ENCODE data around the gene PSME3IP1. TPM values are rescaled to one million over a fixed set of nuclear protein-coding genes. Genes with fewer than 3 reads are reported as not detected.
A peak's percentile ranks its signal among the peaks of the same experiment; 100 is the strongest.

The PSME3IP1 gene
- total RNA-seq, 1 experiment from 2014 or later = 103 TPM

GRCh38 chr16:57140931-57141668 lies 44.7 kb downstream of the PSME3IP1 start:
- no peaks in the 10 kb centered on the region for H3K79me1 ChIP-seq (ENCODE audit: insufficient read depth, low read depth, low read length, poor library complexity, severe bottlenecking)
- H3K9ac ChIP-seq (ENCODE audit: extremely low read depth, insufficient read length, low read length) = no peak overlapping the region
- no peaks in the 10 kb centered on the region for H3K9me3 Mint-ChIP-seq
- no peak overlapping the region for H3T11ph ChIP-seq (ENCODE audit: low read length)
- H2BK12ac ChIP-seq (ENCODE audit: insufficient read length, low read depth, low read length) = no peak overlapping the region
- H3K27me3 Mint-ChIP-seq (ENCODE audit: low read depth) = no peaks in the 10 kb centered on the region; the same call in none of the 2 replicates
- no peaks in the 10 kb centered on the region for H3K27me3 ChIP-seq (ENCODE audit: insufficient read depth, low read length)
- no peaks in the 10 kb centered on the region for H3K23me2 ChIP-seq (ENCODE audit: insufficient read length, low read depth, low read length, poor library complexity, severe bottlenecking)
- peak; percentile 22 for DNase-seq
- H3K27ac Mint-ChIP-seq = peak overlapping the region in 1 of 3 experiments; percentile 40; a peak in 1 of 7 replicates
- H3K4me1 Mint-ChIP-seq = peaks cover 14 to 19% of the 10 kb centered on the region in 2 experiments
- H3K79me2 ChIP-seq (ENCODE audit: insufficient read depth, low read length) = no peaks in the 10 kb centered on the region
- no CpG with 5 or more reads among the region's 7 CpGs for WGBS (ENCODE audit: extremely low coverage, insufficient read length, low lambda C conversion rate)
- H3K4me1 ChIP-seq (ENCODE audit: insufficient read depth, low read length) = no peaks in the 10 kb centered on the region
- H4K20me1 ChIP-seq (ENCODE audit: control insufficient read depth, insufficient read depth, insufficient read length) = no peaks in the 10 kb centered on the region
- no peaks in the 10 kb centered on the region; a peak in 1 of 7 replicates for H3K36me3 Mint-ChIP-seq (ENCODE audit: insufficient read depth in 1 of 3, low read depth in 3 of 3)
- H3K4me3 Mint-ChIP-seq = no peak overlapping the region
- H3K4ac ChIP-seq (ENCODE audit: low read depth, low read length) = no peak overlapping the region
- no peak overlapping the region for H2BK20ac ChIP-seq (ENCODE audit: low read depth, low read length, poor library complexity, severe bottlenecking)
- no peak overlapping the region; the same call in 1 of the 2 replicates for H3K14ac ChIP-seq (ENCODE audit: insufficient read depth, low read length)
- H3K23ac ChIP-seq (ENCODE audit: insufficient read length, low read depth, low read length) = no peak overlapping the region
- H2BK120ac ChIP-seq (ENCODE audit: low read depth, low read length, poor library complexity, severe bottlenecking) = no peak overlapping the region
- no peak overlapping the region for H4K8ac ChIP-seq (replicated peaks; ENCODE audit: insufficient read length, low read depth, low read length)
- H3K27ac ChIP-seq (ENCODE audit: insufficient read length, low read depth, low read length) = no peak overlapping the region
- H3K18ac ChIP-seq (ENCODE audit: insufficient read length, low read depth, low read length) = no peak overlapping the region
- H2BK5ac ChIP-seq (ENCODE audit: insufficient read length, low read length) = no peak overlapping the region
- H4K91ac ChIP-seq (ENCODE audit: insufficient read length, low read depth, low read length) = no peak overlapping the region
- H2AFZ ChIP-seq (ENCODE audit: low read length) = no peak overlapping the region
- no peak for TF ChIP-seq CTCF (conservative IDR thresholded peaks at IDR 0.05)
- H3K56ac ChIP-seq (ENCODE audit: insufficient read length, low read depth, low read length) = no peak overlapping the region
- H2AK5ac ChIP-seq (ENCODE audit: insufficient read length, low read length) = no peak overlapping the region
- H4K5ac ChIP-seq (ENCODE audit: insufficient read length, low read depth, low read length) = no peak overlapping the region
- no peaks in the 10 kb centered on the region for H3K9me3 ChIP-seq (ENCODE audit: control insufficient read depth, low read depth, low read length)
- H2BK15ac ChIP-seq (ENCODE audit: low read depth, low read length) = no peak overlapping the region
- no peak overlapping the region for H3K4me2 ChIP-seq (ENCODE audit: insufficient read depth, insufficient read length, low read length)

All from H9 (cell line).